ENCODE data around the gene SALL4. TPM values are rescaled to one million over a fixed set of nuclear protein-coding genes. Genes with fewer than 3 reads are reported as not detected.

Gene SALL4
- total and polyA plus RNA-seq, 12 donors = 0.07 to 1.3 (median 0.34) TPM; not detected in 1

GRCh38 chr20:51791626-51792025 is 10.7 kb downstream of the SALL4 start:
- no peaks in the 10 kb centered on the region for H3K36me3 ChIP-seq (replicated peaks in 1 of 2)
- no peaks in the 10 kb centered on the region for H3K4me1 ChIP-seq (replicated peaks in 1 of 2)
- 82 to 97% (median 87%) methylated on average over 11 to 13 of the region's 13 CpGs for WGBS, 4 donors
- DNase-seq = no peak
- intact Hi-C loops (cut with DNase I) = no loop called here
- TF ChIP-seq POLR2A (IDR thresholded peaks at IDR 0.05) = no peak
- TF ChIP-seq CTCF (IDR thresholded peaks at IDR 0.05) = no peak
- no peak overlapping the region for H3K27ac ChIP-seq
- no peaks in the 10 kb centered on the region for H3K27me3 ChIP-seq
- H3K4me3 ChIP-seq = no peak overlapping the region
- no peaks in the 10 kb centered on the region for H3K9me3 ChIP-seq (replicated peaks in 1 of 3)

- H3K9me3 ChIP-seq (replicated peaks in 1 of 3) = no peaks in the 10 kb centered on the region
- H3K4me1 ChIP-seq (replicated peaks in 1 of 2) = no peaks in the 10 kb centered on the region
- no peaks in the 10 kb centered on the region for H3K27me3 ChIP-seq
- DNase-seq = no peak
- no peak overlapping the region for H3K27ac ChIP-seq
- no peaks in the 10 kb centered on the region for H3K36me3 ChIP-seq (replicated peaks in 1 of 2)
- TF ChIP-seq POLR2A (IDR thresholded peaks at IDR 0.05) = no peak
- no peak for TF ChIP-seq CTCF (IDR thresholded peaks at IDR 0.05)
- no peak overlapping the region for H3K4me3 ChIP-seq
- 88 to 95% (median 92%) methylated on average over 17 of the region's 17 CpGs for WGBS, 4 donors
- intact Hi-C loops (cut with DNase I) = no loop called here
Observed at GRCh38 chr20:51790256-51790655, 12.1 kb downstream of the SALL4 start.

- WGBS, 4 donors = 58 to 69% (median 65%) methylated on average over 2 of the region's 2 CpGs
- H3K4me1 ChIP-seq (replicated peaks in 1 of 2) = no peaks in the 10 kb centered on the region
Observed at GRCh38 chr20:51789434-51789833, 12.9 kb downstream of the SALL4 start.

GRCh38 chr20:51788822-51789221 is 13.5 kb downstream of the SALL4 start:
- intact Hi-C loops (cut with DNase I) = no loop called here
- Histone ChIP-seq H3K4me3 (no peak overlapping the region), H3K4me1 (replicated peaks in 1 of 2) (no peaks in the 10 kb centered on the region), H3K27me3 (no peaks in the 10 kb centered on the region), H3K27ac (no peak overlapping the region), H3K36me3 (replicated peaks in 1 of 2) (no peaks in the 10 kb centered on the region), H3K9me3 (replicated peaks in 1 of 3) (no peaks in the 10 kb centered on the region)
- WGBS, 4 donors = 87 to 89% (median 88%) methylated on average over 12 to 14 of the region's 14 CpGs
- no peak for TF ChIP-seq POLR2A (IDR thresholded peaks at IDR 0.05)
- no peak for TF ChIP-seq CTCF (IDR thresholded peaks at IDR 0.05)
- DNase-seq = no peak

More at GRCh38 chr20:51789434-51789833, 12.9 kb downstream of the SALL4 start:
- no peak for DNase-seq
- TF ChIP-seq POLR2A (IDR thresholded peaks at IDR 0.05) = no peak
- no peak for TF ChIP-seq CTCF (IDR thresholded peaks at IDR 0.05)
- intact Hi-C loops (cut with DNase I) = no loop called here
- Histone ChIP-seq H3K9me3 (replicated peaks in 1 of 3) (no peaks in the 10 kb centered on the region), H3K27ac (no peak overlapping the region), H3K36me3 (replicated peaks in 1 of 2) (no peaks in the 10 kb centered on the region), H3K4me3 (no peak overlapping the region), H3K27me3 (no peaks in the 10 kb centered on the region)

Data from adrenal gland (tissue), 12 donors.